Lower lobe of right lung (tissue), 2 donors: Measurements from ENCODE around the gene FANCC. TPM values are rescaled to one million over a fixed set of nuclear protein-coding genes. Genes with fewer than 3 reads are reported as not detected.
A peak's percentile ranks its signal among the peaks of the same experiment; 100 is the strongest.

Source experiments
- ATAC-seq, 2 donors: fragments of 200-7000 bp; cut with Tn5 transposase; one replicate each; pipeline ENCODE4 v1.9.1; 2020 to 2022; ENCODE audit warnings: mild to moderate bottlenecking in 2 of 2, moderate library complexity in 2 of 2
- DNase-seq: peaks from one replicate; pipeline ENCODE4 v3.0.0-alpha.2; 2020
- H3K27ac ChIP-seq: fragments of 200-600 bp; one replicate; pipeline ENCODE4 v1.8.0; 2022
- H3K27me3 ChIP-seq: fragments of 200-600 bp; one replicate; pipeline ENCODE4 v1.8.0; 2022; ENCODE audit warnings: low read depth
- H3K36me3 ChIP-seq: fragments of 200-600 bp; one replicate; pipeline ENCODE4 v1.8.0; 2022; ENCODE audit warnings: mild to moderate bottlenecking
- H3K4me1 ChIP-seq: fragments of 200-600 bp; one replicate; pipeline ENCODE4 v1.8.0; 2022
- H3K4me3 ChIP-seq: fragments of 200-600 bp; one replicate; pipeline ENCODE4 v1.8.0; 2022; ENCODE audit warnings: mild to moderate bottlenecking
- H3K9me3 ChIP-seq: fragments of 200-600 bp; one replicate; pipeline ENCODE4 v1.8.0; 2022
- intact Hi-C: fragments of 100-400 bp; cut with DNase I; formaldehyde crosslinking; loops from one replicate; pipeline ENCODE4 v1.11.0; 2022
- total RNA-seq: library from RNA; stranded (reverse); fragmentation: NEBNext Ultra II Directional; extraction: Animal tissue kit (Norgen Biotek cat#: 25700); gene quantifications from one replicate; pipeline ENCODE4 v1.2.1, GENCODE V29; 2021
- TF ChIP-seq, protein P1 (sequence below): fragments of 200-600 bp; IDR thresholded peaks from one replicate; pipeline ENCODE4 v1.8.0; 2022; ENCODE audit warnings: antibody characterized with exemption, mild to moderate bottlenecking
- donor health status: DM: no; HTN: yes; CAD: no; lungs with severe emphysema.

FANCC gene
- total RNA-seq, 1 donor from 2014 or later, result 11.3 TPM

DNA sequence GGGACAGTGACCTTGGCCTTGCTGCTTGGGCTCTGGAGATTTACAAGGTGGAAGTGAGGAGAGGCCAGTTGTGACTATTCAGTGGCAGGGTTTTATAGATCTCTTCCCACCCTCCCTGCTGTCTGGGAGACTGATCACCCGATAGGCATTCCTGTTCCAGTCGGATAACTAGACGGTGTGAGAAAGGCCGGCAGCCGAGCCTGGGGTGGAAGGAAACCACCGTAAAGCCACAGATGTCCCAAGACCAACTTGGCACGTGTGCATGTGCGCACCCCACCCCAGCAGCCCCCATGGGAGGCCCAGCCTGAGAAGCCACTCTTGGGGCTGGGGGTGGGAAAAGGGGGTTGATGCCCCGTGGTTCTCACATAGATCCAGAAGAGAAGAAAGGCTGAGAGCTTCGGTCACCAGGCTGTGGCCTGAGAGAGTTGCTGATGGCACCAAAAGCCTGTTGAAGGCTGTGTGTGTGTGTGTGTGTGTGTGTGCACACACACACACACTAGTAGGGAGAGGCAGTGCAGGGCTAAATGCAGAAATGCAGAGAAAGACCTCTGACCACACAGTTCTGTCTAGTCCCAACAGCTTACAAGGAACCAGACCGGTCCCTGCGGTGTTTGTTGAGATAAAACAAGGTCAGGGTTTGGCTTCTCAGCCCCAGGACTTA is 225.8 kb downstream of the FANCC start:
- Histone ChIP-seq H3K4me3 (no peak overlapping the region), H3K9me3 (no peaks in the 10 kb centered on the region), H3K36me3 (peaks cover 14% of the 10 kb centered on the region), H3K4me1 (peaks cover 70% of the 10 kb centered on the region), H3K27ac (peak overlapping the region; percentile 74), H3K27me3 (no peaks in the 10 kb centered on the region)
- ATAC-seq (peak in 1 of 2 donors; percentile 10), DNase-seq (no peak)
- intact Hi-C loops, result no loop called here
- TF ChIP-seq, protein P1, sequence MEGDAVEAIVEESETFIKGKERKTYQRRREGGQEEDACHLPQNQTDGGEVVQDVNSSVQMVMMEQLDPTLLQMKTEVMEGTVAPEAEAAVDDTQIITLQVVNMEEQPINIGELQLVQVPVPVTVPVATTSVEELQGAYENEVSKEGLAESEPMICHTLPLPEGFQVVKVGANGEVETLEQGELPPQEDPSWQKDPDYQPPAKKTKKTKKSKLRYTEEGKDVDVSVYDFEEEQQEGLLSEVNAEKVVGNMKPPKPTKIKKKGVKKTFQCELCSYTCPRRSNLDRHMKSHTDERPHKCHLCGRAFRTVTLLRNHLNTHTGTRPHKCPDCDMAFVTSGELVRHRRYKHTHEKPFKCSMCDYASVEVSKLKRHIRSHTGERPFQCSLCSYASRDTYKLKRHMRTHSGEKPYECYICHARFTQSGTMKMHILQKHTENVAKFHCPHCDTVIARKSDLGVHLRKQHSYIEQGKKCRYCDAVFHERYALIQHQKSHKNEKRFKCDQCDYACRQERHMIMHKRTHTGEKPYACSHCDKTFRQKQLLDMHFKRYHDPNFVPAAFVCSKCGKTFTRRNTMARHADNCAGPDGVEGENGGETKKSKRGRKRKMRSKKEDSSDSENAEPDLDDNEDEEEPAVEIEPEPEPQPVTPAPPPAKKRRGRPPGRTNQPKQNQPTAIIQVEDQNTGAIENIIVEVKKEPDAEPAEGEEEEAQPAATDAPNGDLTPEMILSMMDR, result no peak

GRCh38 chr9:95090871-95091577 is 226.5 kb downstream of the FANCC start:
- peak overlapping the region; percentile 74 for H3K27ac ChIP-seq
- intact Hi-C loops, result no loop called here
- TF ChIP-seq, protein P1, result no peak
- ATAC-seq (no peak), DNase-seq (no peak)
- H3K4me3 ChIP-seq, result no peak overlapping the region
- H3K4me1 ChIP-seq, result peaks cover 70% of the 10 kb centered on the region
- H3K9me3 ChIP-seq, result no peaks in the 10 kb centered on the region
- H3K27me3 ChIP-seq, result no peaks in the 10 kb centered on the region
- H3K36me3 ChIP-seq, result peaks cover 21% of the 10 kb centered on the region

- peak; percentile 11 to 48 for ATAC-seq
Measured at GRCh38 chr9:95090023-95090791, 227.3 kb downstream of the FANCC start.

DNA sequence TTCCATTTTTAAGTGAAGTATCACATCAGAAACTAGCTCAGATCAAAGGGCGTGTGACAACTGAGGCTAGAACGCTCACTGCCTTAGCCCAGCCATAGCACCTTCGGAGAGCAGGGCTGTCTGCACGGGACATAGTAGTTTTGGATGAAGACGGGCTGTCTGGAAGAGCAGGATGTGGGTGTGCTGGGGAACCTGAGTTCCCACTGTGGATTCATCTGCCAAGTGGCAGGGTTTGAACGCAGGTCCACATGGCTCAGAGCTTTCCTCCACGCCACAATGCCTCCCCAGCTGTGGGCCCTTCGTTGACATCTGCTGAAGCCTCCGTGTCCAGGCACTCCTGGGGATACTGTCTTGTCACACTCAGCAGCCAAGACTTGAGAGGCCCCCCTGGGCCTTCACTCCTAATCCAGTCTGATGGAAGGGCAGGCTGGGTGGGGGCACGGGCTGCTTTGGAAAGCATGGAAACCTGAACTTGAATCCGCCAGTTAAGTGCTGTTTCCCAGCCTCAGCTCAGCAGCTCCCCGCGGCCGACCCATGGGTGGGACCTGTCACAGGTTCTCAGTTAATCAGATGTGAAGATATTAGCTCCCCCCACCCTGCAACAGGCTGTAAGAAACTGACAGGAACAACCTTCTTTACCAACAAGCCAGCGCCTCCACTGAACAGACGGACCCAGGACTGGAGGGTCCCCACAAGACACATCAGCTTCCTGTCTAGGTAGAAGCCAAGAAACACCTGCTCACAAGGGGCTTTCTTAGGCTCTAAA is 228.1 kb downstream of the FANCC start:
- DNase-seq (no peak), ATAC-seq (no peak)
- no peaks in the 10 kb centered on the region for H3K9me3 ChIP-seq
- intact Hi-C loops, result no loop called here
- H3K4me1 ChIP-seq, result peaks cover 66% of the 10 kb centered on the region
- no peaks in the 10 kb centered on the region for H3K27me3 ChIP-seq
- TF ChIP-seq, protein P1, result no peak
- H3K27ac ChIP-seq, result peak overlapping the region; percentile 74
- H3K36me3 ChIP-seq, result peaks cover 37% of the 10 kb centered on the region
- no peak overlapping the region for H3K4me3 ChIP-seq

More at GRCh38 chr9:95090023-95090791, 227.3 kb downstream of the FANCC start:
- TF ChIP-seq, protein P1, result no peak
- Histone ChIP-seq H3K9me3 (no peaks in the 10 kb centered on the region), H3K4me3 (no peak overlapping the region), H3K27me3 (no peaks in the 10 kb centered on the region), H3K4me1 (peaks cover 70% of the 10 kb centered on the region), H3K36me3 (peaks cover 29% of the 10 kb centered on the region), H3K27ac (peak overlapping the region; percentile 74)
- intact Hi-C loops, result no loop called here
- DNase-seq, result no peak
